ENCODE measurements around the gene GPR132.
A peak's percentile ranks its signal among the peaks of the same experiment; 100 is the strongest.

Gene GPR132

GRCh38 chr14:105059925-105060565 is 5.2 kb downstream of the GPR132 start:
- DNase-seq, result no peak

DNA sequence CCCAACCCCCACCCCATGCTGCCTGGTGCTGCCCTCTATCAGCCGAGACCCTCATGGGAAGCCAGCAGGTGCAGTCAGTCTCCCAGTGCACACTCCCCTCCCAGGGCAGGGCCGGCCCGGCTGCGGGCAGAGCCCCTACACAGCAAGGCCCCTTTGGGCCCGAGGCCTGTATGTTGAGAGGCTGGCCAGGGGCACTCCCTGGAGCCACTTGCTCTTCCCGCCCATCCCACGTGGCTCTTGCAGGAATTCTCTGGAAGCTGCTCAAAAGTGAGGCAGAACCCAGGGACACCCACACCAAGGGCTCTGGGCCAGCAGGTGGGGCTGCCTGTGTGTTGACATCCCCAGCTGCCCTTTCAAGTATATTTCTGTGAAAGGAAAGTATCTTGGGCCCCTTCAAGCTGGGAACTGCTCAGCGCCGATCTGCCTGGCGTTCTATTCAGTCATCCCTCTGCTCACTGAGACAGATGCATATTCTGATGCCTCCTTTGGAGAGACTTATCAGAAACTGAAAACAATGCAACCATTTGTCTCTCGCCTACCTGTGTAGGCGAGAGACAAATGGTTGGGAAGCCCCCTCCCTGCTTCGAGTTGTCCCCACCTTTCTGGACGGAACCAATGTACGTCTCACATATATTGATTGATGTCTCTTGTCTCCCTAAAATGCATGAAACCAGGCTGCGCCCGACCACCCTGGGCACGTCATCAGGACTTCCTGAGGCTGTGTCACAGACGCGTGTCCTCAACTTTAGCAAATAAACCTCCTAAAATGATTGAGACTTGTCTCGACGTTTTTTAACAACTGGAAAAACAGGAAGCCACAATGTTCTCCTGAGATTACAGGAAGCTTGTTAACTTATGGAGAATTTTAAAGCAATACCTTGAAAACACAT is 6.0 kb downstream of the GPR132 start:
- peak in 1 of 2 donors; percentile 20 for DNase-seq

DNA sequence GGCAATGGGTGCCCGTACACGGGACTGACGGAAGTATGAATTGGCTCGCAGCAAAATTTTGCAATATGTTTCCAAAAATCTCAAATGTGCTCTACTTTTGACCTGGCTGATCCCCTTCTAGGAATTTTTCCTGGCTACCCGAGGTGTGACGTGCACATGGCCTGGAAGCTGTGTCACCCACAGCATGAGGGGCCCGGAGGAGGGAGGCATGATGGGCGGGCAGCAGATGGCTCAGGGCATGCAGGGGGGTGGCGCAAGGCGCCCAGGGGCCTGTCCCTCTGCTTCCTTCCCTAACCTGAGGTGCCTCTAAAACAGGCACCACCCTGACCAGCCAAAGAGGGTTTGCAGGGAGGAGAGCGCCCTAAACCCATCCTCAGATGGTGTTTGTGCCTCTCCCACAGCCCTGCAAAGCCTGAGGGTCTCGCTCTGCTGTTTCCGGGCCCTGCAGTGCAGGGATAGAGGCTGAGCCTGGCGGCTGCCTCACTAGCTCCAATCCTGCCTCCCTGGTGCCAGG is 6.7 kb downstream of the GPR132 start:
- peak in 1 of 2 donors; percentile 35 for DNase-seq

DNA sequence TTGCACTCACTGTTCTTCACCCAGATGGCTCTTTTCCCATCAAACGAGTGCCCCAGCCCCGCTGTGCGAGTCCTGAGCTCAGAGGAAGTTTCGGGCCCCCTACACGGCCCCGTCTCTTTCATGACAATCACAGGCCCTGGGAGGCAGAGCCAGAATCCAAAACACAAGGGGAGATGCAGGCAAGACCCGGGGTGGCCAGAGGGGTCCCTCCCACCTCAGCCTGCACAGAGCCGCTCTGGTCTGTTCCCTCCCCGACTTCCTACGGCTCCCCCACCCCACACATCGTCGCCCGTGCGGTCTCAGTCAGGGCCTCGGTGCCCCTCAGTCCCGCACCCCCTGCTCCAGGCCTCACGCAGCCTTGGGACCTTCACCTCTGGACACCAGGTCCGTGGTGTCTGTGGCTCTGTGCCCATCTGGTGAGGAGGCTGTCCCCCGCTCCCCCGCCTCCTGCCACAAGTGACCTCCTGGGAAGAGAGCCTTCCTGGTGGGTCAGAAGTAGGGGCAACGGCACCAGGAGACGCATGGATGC is 8.9 kb downstream of the GPR132 start:
- no peak for DNase-seq

DNA sequence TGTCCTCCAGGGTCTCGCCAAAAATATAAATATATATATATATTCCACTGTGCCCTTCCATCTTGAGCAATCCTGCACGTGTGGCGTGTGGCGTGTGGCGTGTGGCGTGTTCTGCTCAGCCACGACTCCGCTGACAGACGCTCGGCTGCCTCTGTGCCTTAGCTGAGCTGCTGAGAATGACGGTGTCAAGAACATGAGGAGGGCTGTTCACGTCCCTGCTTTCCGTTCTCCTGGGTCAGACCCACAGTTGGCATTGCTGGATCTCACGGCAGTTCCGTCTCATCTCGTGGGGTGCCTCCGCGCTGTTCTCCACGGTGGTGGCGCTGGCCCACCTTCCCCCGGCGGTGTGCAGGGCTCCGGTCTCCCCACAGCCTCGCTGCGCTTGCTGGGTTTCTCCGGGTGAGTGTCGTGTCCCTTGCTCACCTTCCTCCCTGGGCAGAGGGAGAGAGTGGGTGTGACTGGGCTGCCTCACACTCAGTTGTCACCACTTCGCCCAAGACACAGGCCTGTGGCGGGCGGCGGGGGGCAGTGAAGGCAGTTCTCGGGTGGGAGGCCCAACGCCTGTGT is 9.4 kb downstream of the GPR132 start:
- no peak for DNase-seq

GRCh38 chr14:105055334-105055733 is 9.9 kb downstream of the GPR132 start:
- no peak for DNase-seq

GRCh38 chr14:105053996-105054395 is 11.2 kb downstream of the GPR132 start:
- peak in 1 of 2 donors; percentile 18 for DNase-seq

DNA sequence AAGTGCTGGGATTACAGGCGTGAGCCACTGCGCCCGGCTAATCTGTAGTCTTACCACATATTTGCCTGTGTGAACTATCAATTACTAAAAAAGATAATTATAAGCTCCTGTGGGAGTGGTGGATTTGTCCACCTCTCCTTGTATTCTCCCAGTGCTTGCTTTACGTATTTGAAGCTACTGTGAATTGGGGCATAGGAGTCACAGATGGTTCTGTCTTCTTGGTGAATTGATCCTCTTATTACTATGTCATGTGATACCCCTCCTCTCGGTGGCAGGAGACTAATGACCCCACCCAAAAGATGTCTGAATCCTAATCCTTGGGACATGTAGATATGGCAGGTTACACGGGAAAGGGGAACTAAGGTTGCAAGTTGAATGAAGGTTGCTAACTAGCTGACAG is 11.8 kb downstream of the GPR132 start:
- no peak for DNase-seq

DNA sequence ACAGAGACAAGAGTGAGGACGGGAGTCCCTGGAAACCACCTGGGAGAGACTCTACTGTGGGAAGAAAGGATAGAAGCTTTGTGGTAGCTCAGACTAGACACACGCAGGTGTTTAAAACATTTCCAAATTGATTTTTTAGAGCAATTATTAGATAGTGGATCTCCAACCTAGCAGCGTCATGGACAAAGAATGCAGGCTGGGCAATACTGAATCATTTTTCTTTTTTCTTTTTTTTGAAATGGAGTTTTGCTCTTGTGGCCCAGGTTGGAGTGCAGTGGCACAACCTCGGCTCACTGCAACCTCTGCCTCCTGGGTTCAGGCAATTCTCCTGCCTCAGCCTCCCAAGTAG is 13.1 kb downstream of the GPR132 start:
- DNase-seq, result no peak

- no peak for DNase-seq
These were observed 13.8 kb downstream of the GPR132 start for GRCh38 chr14:105051182-105052109.

DNA sequence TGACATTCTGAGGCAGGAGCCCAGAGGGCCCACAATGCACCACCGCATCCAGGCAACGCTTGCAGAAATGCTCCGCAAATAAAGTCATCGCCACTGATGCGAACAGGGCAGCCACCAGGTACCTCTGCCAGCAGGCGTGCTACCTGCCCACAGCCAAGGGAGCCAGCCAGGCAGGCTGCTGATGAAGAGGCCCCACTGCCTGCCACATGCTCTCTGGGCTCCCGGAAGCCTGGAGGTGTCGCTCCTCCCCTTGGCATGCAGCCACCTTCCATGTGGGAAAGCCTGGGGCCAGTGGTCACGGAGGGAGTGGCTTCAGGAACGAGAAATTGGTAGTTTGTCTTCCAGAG is 14.7 kb downstream of the GPR132 start:
- peak in 1 of 2 donors; percentile 56 for DNase-seq

DNA sequence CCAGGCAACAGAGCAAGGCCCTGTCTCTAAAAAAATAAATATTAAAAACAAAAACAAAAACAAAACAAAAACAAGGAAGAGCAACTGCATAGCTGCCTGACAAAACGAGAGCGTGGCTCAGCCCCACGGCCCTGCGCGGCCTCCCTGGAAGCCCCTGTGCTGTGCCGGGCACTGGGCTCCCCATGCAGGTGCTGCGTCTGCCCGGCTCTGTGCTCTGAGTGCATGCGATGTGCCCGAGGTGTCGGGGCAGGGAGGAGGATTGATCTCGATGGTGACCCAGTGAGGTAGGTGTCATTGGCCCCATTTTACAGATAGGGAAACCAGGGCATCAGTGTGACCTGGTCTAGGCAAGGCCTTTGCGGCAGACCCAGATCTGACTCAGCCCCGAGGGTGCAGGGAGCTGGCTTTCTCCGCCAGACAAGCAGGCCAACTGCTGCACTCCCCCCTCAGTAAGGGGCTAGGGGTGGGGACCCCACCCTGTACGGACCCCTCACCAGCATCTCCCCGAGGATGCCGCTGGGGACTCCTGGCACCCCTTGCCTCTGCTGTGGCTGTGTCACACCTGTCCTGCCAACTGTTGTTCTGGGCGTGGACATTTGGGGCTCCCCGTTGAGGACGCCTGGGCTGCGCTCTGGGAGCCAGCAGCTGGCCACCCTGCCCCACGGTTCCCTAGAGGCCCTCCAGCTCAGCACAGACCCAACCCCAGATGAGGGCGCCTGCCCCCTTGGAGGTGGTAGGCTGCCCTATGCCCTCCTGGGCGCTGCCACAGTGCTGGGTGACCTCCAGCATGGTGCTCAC is 15.3 kb downstream of the GPR132 start:
- no peak for DNase-seq

- no peak for DNase-seq
These were observed 17.8 kb downstream of the GPR132 start for GRCh38 chr14:105047283-105048016.

DNA sequence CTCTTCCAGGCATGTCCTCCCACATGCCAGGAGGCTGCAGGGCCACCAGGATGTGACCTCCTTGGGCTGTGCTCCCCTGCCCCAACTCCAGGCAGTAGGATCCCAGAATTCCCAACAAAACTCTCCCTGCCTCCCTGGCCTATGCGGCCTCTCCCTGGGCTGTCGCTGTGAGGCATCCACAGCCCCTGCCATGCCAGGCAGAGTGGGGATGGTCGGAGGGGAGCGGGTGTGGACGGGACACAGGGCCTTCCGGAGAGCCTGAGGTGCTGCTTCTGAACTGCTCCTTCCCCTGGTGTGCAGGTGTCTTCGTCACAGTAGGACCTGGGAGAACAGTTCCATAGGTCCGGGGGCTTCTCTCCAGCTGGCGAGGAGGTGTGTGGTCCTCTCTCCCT is 18.3 kb downstream of the GPR132 start:
- no peak for DNase-seq

- peak; percentile 92 to 95 for DNase-seq
These were observed 19.4 kb downstream of the GPR132 start for GRCh38 chr14:105045710-105046326.

DNA sequence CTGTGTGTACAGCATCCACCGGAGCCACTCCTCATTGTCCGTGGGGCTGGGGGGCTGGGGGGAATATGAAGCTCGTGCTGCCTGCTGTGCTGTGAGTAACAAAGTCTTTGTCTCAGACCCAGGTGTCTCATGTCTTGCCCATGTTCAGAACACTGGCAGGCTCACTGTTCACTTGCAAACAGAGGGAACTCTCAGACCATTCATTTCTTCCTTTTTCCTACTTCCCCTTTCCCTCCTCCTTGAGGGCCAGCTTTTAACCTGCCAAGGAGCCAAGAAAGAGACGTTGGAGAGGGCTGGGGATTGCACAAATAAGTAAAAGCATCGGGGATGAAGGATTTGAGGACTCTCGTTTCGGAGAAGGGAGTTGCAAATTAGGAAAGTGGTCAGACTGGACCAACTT is 21.6 kb downstream of the GPR132 start:
- DNase-seq, result peak in 1 of 2 donors; percentile 40

DNA sequence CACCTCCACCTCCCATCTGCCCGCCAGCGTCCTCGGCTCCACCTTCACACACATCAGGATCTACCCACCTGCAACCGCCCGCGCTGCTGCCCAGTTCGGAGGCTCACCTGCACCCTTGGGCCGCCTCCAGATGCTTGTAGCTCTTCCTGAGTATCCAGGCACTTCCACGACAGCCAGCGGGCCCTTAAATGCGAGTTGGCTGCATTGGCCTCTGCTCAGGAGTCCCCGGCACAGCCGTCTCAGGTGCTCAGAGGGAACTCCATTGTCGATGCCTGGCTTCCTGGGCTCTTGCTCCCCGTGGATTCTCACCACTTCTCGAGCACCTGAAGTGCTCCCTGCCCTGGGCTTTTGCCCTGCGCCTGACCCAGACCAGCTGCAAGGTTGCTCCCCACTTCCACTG is 22.4 kb downstream of the GPR132 start:
- no peak for DNase-seq

DNA sequence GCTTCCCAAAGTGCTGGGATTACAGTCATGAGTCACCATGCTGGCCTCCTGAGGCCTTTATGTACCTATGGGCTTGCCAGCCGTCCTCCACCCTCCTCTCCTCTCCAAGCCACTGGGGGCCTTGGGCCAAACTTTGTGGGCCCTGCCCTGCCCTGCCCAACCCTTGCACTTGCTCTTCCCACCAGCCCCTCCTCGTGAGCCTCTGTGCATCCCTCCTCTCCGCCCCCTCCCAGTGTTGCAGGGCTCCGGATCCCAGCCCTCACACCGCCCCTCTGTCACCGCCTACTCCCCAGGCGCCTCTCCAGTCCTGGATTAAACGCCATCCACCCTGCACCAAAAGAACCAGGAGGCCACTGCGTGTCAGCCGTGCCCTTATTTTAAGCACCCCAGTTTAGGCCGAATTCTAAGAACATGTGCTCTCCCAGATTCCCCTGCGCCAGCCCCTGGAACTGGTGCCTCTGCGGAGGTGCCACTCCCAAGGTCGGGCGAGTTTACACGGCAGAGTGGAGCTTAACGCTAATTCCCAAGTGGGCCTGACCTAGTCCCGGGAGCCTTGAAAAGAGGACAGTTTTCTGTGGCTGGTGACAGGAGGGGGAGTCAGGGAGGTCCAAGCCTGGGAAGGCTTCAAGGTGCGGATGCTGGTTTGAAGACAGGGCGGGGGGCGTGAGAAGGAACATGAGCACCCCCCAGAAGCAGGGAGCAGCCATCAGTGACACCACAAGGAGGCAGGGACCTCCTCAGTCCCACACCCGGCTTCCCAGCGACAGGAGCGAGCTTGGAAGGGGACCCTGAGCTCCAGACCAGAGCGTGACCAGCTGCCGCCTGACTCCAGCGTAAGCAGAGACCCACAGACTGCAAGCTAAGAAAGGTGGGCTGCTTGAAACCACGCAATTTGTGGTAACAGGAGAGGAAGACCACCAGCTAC is 23.1 kb downstream of the GPR132 start:
- no peak for DNase-seq
